ENCODE measurements around the gene MED12.

The MED12 gene

GRCh38 chrX:71107762-71108360 is 10.5 kb upstream of the MED12 start:
- no peak for FAIRE-seq

GRCh38 chrX:71109051-71109450 is 9.3 kb upstream of the MED12 start:
- no peak for FAIRE-seq

GRCh38 chrX:71111141-71111843 is 7.1 kb upstream of the MED12 start, which contains the start of gene IL2RG:
Gene IL2RG, minus strand, starts transcription at chrX:71111577. Its CDS starts 38 bp downstream, at chrX:71111539.
- FAIRE-seq: no peak

- FAIRE-seq: no peak
Measured at GRCh38 chrX:71111921-71112431, 6.4 kb upstream of the MED12 start.

- no peak for FAIRE-seq
Measured at GRCh38 chrX:71117358-71117757, 1.0 kb upstream of the MED12 start.

GRCh38 chrX:71118985-71119535 is 664 bp downstream of the MED12 start:
- no peak for FAIRE-seq

- FAIRE-seq: no peak
Measured at GRCh38 chrX:71128166-71128833, 9.9 kb downstream of the MED12 start.

- no peak for FAIRE-seq
Measured at GRCh38 chrX:71128915-71129765, 10.7 kb downstream of the MED12 start.

GRCh38 chrX:71131510-71131909 is 13.1 kb downstream of the MED12 start:
- FAIRE-seq: no peak

- FAIRE-seq: no peak
Measured at GRCh38 chrX:71140440-71140839, 22.0 kb downstream of the MED12 start.

- no peak for FAIRE-seq
Measured at GRCh38 chrX:71143508-71143907, 25.1 kb downstream of the MED12 start.

GRCh38 chrX:71144651-71145050 is 26.3 kb downstream of the MED12 start, which contains the start of gene NLGN3:
Gene NLGN3, plus strand, starts transcription at chrX:71144841. Its CDS starts 2,909 bp downstream, at chrX:71147750.
- no peak for FAIRE-seq

GRCh38 chrX:71147496-71148277 is 29.3 kb downstream of the MED12 start:
- FAIRE-seq: no peak

- FAIRE-seq: no peak
Measured at GRCh38 chrX:71148278-71148663, 29.9 kb downstream of the MED12 start.

- no peak for FAIRE-seq
Measured at GRCh38 chrX:71151366-71151765, 33.0 kb downstream of the MED12 start.

GRCh38 chrX:71154196-71154595 is 35.8 kb downstream of the MED12 start:
- no peak for FAIRE-seq

- FAIRE-seq: no peak
Measured at GRCh38 chrX:71154641-71155040, 36.2 kb downstream of the MED12 start.

- no peak for FAIRE-seq
Measured at GRCh38 chrX:71158603-71159002, 40.2 kb downstream of the MED12 start.

- FAIRE-seq: no peak
Measured at GRCh38 chrX:71159335-71159734, 40.9 kb downstream of the MED12 start.

- no peak for FAIRE-seq
Measured at GRCh38 chrX:71160475-71160874, 42.1 kb downstream of the MED12 start.

- no peak for FAIRE-seq
Measured at GRCh38 chrX:71162981-71163380, 44.6 kb downstream of the MED12 start.

- no peak for FAIRE-seq
Measured at GRCh38 chrX:71164071-71164470, 45.7 kb downstream of the MED12 start.
